HG02642 (cell line): Measurements from ENCODE around the gene RCAN1.
"Not testable (repeated sequence)": the region's sequence is repeated elsewhere in the genome, so short reads cannot be mapped to it uniquely, and the experiment has no call there.

Experiments used
- ATAC-seq: cut with Tn5 transposase; IDR thresholded peaks from one replicate; pipeline ENCODE4 v1.9.1; 2021; ENCODE audit warnings: mild to moderate bottlenecking; ENCODE audit not compliant: unreplicated experiment, poor library complexity

The RCAN1 gene

DNA sequence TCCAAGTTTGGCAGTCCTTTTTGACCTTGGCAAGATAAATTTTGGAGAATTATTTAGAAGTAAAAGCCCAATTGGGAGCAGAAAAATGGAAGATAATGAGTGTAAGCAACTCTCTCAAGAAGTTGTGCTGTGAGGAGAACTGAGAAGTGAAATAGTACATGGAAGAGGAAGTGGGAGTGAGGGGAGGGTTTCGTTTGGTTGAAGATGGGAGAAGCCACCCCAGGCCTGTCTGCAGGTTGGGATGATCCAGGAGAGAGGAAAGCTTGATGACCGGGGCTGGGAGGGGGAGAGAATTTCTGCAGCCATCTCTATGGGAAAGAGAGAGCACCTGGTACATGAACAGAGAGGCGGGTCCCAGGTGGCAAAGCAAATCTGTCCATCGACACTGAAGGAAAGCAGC lies 8.6 kb upstream of the RCAN1 start:
- no peak for ATAC-seq

DNA sequence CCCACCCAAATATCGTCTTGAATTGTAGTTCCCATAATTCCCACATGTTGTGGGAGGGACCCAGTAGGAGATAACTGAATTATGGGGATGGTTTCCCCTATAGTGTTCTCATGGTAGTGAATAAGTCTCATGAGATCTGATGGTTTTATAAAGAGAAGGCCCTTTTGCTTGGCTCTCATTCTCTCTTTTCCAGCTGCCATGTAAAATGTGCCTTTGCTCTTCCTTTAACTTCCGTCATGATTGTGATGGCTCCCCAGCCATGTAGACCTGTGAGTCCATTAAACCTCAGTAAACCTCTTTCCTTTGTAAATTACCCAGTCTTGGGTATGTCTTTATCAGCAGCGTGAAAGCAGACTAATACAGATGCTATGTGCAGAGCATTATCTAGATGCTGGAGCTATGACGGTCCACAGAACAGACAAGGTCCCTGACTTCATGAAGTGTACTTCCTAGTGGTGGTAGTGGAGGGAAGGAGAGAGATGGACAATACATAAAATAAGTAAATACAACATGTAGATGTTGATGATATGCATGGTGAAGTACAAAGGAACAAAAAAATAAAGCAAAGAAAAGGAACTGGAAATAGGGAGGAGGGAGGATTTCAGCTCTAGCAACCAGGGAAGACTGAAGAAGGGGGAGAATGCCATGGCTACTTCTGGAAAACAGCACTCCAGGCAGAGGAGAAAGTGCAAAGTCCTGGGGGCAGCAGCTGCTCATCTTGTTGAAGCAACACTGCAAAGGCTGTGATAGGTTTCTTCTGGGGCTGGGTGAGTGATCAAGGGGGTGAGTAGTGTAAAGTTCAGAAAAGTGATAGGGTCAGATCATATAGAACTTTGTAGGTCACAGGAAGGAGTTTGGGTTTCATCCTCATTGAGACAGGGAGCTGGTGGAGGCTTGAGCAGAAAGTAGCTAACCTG lies 6.8 kb upstream of the RCAN1 start:
- ATAC-seq: no peak

DNA sequence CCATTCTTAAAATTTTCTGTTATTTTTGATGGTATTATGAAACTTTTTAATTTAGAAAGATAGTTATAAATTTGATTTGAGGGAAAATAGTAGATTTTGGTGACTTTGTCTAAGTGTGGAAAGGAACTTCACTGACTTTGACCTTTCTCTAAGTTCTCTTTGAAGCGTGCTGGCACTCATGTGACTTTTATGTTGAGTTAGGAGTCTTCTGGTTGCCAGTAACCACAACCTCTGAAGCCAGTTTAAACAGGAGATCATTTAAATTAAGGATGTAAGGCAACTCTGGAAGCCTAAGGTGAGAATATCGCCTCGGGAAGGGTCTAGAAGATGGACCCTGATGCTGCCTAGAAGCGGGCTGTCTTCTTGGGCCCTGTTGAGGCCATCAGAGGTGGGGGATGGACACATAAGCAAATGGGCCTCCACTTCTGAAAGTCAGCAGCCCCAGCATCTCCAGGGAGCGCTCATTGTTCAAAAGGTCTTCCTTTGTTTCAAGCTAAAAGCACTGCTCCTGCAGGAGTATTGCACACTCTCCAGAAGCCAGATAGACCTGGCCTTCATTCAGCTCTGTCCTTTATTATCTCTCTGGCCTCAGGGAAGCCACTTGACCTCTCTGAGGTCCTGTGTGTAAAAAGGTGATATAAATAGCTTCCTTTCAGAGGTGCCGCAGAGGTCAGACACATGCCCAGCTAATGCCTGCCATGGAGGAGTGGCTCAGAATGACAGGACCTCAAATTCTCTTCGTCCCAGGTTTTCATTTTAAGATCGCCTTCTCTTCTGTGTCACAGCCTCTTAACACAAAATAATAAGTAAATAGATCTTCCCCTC lies 5.1 kb upstream of the RCAN1 start:
- no peak for ATAC-seq

DNA sequence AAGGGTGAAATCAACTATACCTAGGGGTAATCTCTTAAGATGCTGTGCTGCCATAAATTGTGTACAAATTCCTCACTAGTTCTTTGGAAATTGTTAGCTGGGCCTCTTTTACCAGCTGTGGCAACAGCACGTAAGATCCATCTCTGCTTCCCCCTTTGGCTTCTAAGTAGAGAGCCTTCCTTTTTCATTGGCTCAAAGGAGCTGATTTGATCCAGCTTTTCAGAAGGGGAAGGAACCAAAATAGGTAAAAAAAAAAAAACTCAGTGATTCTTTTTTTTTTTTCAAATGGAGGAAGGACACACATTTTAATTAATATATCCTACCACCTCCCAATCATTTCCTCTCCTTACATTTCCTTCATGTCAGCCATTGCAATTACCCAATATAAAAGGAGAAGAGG lies 4.0 kb upstream of the RCAN1 start:
- ATAC-seq: no peak

DNA sequence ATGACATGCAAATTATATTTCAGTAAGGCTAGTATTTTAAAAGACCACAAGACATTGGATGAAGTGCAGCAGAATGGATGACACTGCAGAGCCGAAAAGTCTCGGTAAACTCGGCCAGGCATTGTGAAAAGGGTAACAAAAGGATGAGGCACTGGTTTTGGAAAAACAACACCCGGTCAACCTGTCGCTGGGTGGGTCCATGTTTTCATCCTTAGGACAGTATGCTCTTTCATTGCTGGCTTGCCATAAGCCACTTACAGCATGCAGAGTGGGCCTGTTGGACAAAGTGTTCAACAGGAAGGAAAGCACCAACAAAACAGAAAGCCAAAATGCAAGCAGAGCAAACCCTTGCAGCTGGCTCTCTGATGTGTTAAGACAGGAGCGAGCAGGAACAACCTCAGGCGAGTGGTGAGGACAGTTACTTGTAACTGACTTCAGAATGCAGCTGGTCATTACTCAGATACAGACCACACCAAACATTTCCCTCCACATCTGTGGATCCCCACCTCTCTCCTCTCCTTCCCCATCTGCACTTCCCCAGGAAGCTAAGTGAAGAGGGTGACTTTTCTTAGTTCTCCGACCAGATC lies 2.9 kb upstream of the RCAN1 start:
- no peak for ATAC-seq

DNA sequence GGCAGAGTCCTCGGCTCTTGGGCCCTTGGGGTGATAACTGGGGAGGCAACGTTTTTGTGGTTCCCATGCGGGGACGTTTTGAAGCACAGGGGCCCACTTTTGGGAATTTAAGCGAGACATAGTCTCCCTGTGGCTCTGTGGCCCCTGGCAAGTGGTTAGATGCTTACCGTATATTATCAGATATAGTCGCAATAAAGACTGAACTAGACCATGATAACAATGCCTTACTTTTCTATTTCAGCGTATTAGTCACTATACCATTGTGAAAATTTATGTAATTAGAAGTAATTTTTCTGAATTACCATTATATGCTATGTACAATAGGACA lies 538 bp upstream of the RCAN1 start:
- ATAC-seq: no peak

DNA sequence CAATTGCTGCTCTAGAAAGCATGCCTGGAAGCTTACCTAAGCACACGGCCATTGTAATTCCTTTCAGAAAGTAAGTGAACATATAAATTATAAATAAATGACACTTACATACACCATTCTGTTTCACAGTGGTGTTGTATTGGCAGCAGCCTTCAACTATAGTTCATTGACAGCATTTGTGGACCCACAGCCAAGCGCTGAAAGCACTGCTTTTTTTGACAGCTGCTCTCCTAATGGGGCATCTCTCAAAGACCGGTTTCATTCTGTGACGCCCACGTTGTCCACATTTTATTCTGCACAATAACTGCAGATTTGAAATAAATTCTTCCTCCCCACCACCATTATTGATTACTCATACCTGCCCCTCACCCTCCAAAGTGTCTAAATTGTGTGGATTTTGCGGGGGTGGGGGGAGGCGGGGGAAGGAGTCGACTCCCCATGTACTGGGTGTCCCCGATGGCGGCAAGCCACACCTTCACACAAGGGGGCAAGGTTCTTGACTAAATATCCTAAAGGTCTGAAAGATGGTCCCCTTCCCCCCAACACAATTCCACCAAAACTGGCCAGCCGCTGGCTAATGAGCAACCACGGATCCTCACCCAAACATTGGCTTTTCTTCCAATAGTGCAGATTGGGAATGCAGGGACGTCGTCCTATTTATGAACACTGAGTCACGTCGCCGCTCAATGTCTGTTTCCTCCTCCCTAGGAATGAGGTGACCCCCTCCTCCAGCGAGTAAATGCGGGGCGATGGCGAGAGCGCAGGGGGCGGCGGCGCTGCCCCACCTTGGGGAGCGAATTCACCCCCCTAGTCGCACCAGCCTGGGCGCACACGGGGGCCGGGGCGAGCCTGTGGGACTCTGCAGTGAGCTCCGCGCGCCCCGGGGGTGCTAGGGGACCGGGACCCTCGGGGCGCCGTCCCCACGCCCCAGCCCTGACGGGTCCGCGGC lies 960 bp downstream of the RCAN1 start:
- ATAC-seq: no peak

DNA sequence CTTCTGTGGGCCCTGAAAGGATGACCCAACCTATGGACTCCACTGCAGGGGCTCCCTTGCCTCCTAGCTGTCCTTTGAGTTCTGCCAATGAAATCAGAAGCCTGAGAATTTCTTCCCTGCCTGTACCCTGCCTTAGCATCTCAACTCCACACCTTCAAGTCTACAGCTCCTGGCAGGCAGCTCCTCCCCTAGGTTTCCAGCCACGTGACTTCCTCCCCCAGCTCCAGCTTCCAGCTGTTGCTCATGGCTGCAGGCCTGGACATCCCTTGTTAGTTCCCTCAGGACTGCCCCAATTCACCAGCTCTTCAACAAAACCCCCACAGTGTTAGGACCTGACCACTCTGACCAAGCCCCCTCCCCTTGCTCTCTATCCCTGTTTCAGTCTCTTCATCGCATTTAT lies 2.4 kb downstream of the RCAN1 start:
- ATAC-seq: no peak

DNA sequence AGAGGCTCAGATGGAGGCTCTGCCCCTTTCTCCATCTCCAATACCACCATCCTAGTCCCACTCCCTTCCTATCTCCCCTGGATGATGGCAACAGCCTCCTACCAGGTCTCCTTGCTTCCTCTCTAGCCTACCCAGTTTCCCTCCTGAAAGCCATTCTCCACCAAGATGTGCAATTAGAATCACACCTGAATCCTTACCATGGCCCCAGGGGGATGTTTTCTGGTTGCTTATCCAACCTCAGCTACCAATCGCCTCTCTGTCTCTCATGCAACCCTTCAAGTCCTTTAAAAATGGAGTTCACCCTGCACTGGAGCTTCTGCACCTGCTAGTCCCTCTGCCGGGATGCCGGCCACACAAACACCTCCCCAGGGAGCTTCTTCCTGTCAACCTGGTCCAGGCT lies 2.9 kb downstream of the RCAN1 start:
- no peak for ATAC-seq

DNA sequence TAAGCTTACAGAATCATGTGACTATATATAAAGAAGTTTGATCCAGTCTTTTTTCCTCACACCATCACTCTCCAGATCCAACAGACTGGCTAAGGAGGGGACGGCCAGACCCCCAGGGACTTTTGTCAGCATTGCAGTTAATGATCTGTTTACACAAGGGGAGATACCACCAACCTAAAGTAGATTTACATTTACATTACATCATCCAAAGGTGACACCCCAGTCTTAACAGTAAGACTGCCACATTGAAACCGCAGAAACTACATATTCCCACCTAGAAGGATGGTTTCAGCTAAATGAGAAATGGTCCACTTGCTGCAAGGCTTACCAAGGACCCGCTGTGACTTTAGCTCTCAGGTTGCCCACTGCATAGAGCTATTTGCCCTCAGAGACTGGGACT lies 3.4 kb downstream of the RCAN1 start:
- ATAC-seq: no peak

DNA sequence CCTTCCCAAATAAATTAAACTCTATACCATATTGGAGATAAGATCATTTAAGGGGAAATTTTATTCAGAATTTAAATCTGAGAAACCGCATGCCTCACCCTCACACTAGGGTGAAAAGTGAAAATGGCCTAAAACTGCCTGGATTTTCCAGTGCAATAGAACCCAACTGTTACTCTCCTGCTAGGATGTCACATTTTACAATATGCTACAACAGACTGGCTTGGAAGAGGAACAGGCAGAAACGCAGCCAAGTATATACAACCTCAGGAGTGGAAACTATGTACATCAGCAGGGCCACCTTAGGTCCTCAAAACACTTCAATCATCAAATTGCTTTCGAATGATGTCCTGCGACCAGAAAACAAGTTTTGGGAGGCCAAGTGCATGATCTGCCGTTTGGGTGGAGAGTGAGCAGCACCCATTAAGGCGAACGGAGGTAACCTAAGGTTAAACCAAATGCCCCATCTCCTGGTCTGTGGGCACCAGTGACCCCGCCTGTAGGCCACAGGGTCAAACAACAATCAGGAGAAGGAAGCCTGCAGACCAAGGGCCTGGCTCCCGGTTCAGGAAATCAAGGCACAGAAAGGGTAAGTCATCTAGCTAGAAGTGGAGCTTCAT lies 4.9 kb downstream of the RCAN1 start:
- no peak for ATAC-seq

DNA sequence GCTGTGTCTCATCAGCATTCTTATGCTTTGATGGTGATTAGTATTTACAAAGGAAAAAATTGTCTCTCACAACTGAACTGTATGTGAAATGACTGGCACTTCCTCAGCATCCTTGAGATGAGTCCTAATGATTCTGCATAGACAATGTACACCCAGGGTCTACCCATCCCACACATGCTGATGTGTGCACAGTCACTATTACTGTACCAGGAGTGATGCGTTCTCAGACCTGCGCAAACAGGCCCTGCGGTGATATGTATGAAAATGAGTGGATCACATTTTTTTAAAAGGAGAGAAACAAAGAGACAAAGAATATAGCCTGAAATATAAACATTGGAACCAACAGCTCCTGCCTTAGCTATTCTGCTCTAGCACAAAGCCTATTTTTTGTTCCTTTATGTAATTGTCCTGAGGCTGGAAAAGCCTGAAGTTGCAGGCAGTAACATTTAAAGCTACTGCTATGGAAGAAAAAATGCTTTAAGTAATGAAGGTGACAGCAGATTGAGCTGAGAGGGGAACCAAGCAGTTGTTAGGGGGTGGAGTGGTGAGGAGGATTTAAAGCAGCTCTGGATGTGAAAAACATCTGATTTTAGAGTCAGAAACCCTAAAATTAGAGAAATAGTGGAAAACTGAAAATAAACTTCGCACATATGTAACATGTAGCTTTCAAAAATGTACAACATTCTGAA lies 5.5 kb downstream of the RCAN1 start:
- no peak for ATAC-seq

DNA sequence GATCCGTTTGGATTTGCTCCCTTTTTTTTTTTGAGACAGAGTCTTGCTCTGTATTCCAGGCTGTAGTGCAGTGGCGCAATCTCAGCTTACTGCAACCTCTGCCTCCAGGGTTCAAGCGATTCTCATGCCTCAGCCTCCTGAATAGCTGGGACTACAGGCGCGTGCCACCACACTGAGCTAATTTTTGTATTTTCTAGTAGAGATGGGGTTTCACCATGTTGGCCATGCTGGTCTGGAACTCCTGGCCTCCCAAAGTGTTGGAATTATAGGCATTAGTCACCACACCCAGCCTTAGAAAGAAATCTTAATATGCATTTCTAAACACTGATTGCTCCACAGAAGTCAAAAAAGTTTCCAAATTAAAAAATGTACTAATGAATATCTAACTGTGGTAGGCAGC lies 7.5 kb downstream of the RCAN1 start:
- ATAC-seq: not testable (repeated sequence)

DNA sequence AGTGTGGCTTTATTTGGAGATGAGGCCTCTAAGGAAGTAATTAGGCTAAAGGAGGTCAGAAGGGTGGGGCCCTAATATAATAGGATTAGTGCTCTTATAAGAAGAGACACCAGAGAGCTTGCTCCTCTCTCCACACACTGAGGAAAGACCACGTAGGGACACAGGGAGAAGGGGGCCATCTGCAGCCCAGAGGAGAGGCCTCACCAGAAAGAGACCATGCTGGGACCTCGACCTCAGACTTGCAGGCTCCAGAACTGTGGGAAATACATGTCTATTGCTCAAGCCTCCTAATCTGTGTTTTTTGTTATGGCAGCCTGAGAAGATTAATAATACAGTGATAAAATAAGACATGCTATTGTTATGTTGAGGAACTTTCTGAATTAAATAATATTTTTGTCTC lies 8.3 kb downstream of the RCAN1 start:
- no peak for ATAC-seq

DNA sequence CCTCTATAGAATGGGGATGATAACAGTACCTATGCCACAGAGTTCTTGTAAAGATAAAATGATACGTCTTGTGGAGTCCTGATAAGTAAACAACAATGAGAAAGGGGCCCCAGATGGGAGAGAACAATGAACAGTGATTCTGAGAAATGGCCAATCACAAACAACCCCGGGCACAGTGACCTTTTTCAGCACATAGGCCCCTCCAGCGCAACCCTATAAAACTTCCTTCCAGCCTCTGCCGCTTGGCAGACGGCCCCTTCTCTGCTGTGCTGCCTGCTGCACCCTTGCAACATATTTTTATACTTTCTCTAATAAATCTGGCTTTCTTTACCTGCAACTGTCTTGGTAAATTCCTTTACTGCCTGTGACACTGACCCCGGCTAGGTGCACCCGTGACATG lies 8.9 kb downstream of the RCAN1 start:
- ATAC-seq: no peak

DNA sequence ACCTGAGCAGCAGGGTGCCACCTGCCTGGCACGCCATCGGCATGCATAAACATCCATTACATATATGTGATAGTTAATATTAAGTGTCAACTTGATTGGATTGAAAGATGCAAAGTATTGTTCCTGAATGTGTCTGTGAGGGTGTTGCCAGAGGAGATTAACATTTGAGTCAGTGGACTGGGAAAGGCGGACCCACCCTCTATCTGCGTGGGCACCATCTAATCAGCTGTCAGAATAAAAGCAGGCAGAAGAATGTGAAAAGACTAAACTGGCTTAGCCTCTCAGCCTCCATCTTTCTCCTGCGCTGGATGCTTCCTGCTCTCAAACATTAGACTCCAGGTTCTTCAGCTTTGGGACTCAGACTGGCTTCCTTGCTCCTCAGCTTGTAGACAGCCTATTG lies 10.0 kb downstream of the RCAN1 start:
- ATAC-seq: not testable (repeated sequence)

DNA sequence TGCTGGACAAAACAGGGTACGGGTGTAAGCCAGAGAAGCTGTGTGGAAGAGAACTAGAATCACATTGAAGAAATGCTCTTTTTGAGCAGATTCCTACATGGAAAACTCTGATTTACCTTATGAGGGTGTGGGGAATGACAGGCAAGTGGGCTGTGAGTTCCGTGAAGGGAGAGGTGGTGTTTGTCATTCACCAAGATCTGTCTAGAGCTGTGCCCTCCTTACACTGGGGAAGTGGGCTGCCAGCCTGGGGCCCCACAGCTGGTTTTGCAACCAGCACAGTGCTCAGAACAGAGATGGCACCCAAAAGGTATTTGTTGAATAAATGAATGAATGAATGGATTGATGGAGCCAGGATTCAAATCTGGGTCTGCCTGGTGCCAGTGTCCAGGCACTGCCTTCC lies 10.4 kb downstream of the RCAN1 start:
- no peak for ATAC-seq

DNA sequence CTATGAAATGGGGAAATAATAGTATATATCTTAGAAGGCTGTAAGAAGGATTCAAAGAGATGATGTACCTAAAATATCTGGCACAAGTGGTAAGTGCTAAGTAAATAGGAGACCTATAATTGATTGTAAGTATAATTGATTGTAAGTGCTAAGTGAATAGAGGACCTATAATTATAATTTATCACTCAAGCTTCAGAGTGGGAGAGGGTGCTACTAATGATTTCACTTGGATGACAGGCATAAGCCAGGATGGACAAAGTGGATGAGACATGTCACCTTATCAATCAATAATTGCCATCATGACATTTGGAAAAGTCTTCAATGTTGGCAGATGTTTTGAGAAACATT lies 11.2 kb downstream of the RCAN1 start:
- no peak for ATAC-seq

DNA sequence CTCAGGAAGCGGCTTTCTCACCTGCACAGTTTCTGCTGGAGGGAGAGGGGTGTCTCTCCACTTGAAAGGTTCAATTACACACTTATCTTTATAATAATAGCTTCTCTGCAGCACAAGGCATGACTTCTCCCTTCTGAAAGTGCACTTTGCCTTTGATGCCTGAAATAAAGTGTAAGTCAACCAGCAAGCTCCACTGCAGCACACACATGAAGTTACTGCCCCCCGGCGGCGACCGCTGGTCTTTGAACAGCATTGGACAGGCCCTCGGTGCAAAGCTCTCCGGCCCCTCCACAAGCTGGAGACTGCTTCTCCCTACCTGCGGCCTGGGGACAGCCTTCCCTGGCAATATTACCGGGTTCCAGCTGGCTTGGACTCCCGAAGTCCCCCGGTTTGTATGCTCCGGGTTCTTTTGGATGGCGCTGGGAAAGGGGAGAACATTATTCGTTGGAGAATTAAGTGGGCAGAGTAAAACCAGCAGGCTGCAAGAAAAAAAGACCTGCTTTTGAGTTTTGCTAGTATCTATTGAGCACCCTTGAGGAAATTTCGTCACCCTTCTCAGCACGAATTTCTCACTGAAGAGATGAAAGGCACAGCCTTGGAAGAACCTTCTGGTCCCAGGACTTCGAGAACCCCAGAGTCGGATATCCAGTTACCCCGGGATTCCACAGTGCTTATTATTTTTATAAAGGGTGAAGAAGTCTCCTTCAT lies 11.8 kb downstream of the RCAN1 start:
- peak; percentile 59 for ATAC-seq
